Body of pancreas (tissue), 4 donors: ENCODE results near the gene JAGN1. TPM values are rescaled to one million over a fixed set of nuclear protein-coding genes. Genes with fewer than 3 reads are reported as not detected.
A peak's percentile ranks its signal among the peaks of the same experiment; 100 is the strongest.

Experiments used
- ATAC-seq: fragments of 150-250 bp; one replicate; pipeline ENCODE4 v1.9.1; 2016
- DNase-seq, 4 donors: peaks; one replicate each; pipeline ENCODE4 v3.0.0-alpha.2; 2019
- H3K27ac ChIP-seq, 4 donors: fragments of 200-600 bp; sonication (generic); 1 replicate in 3 of 4; 2 replicates in 1 of 4; pipeline versions ENCODE4 v1.5.1 to v1.6.1; 2016 to 2019; ENCODE audit warnings: mild to moderate bottlenecking in 1 of 4, mixed read lengths in 1 of 4, moderate library complexity in 1 of 4
- H3K27me3 ChIP-seq, 2 donors: fragments of 200-600 bp; sonication (generic); one replicate each; pipeline ENCODE4 v1.6.0; 2016; ENCODE audit warnings: mild to moderate bottlenecking in 1 of 2
- H3K36me3 ChIP-seq, 2 donors: fragments of 200-600 bp; sonication (generic); replicated peaks in 1 of 2; 2 replicates each; pipeline ENCODE4 v1.5.1; 2016; ENCODE audit warnings: low read depth in 2 of 2; ENCODE audit not compliant: insufficient read depth in 1 of 2
- H3K4me1 ChIP-seq: fragments of 200-600 bp; sonication (generic); one replicate; pipeline ENCODE4 v1.6.0; 2016
- H3K4me3 ChIP-seq, 2 donors: fragments of 200-600 bp; sonication (generic); 1 replicate in 1 of 2; 2 replicates in 1 of 2; pipeline ENCODE4 v1.5.1; 2016 to 2019
- H3K9me3 ChIP-seq, 3 donors: fragments of 200-600 bp; sonication (generic); 1 replicate in 2 of 3; 2 replicates in 1 of 3; pipeline ENCODE4 v1.5.1; 2016
- POLR2A ChIP-seq, 3 donors: fragments of 450-650 bp; IDR thresholded peaks; one replicate each; pipeline ENCODE4 v1.6.1; 2016; ENCODE audit warnings: antibody characterized with exemption in 3 of 3, mild to moderate bottlenecking in 2 of 3
- WGBS, 2 donors: methylation state at CpG; one replicate each; pipeline ENCODE4 v1.1.5; 2017; 5-methylcytosine and 5-hydroxymethylcytosine counted together
- intact Hi-C: fragments of 100-400 bp; cut with DNase I; formaldehyde crosslinking; loops from one replicate; pipeline ENCODE4 v1.15.1; 2023
- total RNA-seq, 2 donors: library from RNA; depleted of rRNA; stranded (reverse); fragments of >200 nt; gene quantifications; one replicate each; pipeline ENCODE4 v1.1.0, GENCODE V29; 2016
- TF ChIP-seq, protein P1 (sequence below), 7 experiments: fragments of 450-650 bp in 4 of 7; fragments of 200-600 bp in 3 of 7; sonication (generic) in 3 of 7; IDR thresholded peaks; one replicate each; pipeline ENCODE4 v1.5.1; 2016 to 2019; ENCODE audit warnings: antibody characterized with exemption in 7 of 7

The JAGN1 gene
- total RNA-seq, 2 donors from 2014 or later, result 5.6 to 19.7 TPM

DNA sequence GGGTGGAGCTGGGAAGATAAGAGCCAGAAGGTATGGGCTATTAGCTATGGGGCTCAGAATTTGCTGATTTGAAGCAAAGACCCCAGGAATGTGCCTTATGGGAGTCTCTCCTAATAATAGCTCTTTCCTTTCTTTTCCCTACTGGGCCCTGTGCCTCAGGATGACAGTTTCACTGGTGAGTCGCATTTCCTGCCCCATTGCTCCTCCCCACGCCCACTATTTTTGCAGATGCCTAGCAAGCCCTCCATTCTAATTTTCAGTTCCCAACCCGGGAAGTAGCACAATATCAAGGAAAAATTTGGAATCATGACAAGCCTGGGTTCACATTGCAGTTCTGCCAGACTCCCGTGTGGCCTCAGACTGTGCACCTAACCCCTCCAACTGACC lies 12.8 kb downstream of the JAGN1 start:
- TF ChIP-seq, protein P1, sequence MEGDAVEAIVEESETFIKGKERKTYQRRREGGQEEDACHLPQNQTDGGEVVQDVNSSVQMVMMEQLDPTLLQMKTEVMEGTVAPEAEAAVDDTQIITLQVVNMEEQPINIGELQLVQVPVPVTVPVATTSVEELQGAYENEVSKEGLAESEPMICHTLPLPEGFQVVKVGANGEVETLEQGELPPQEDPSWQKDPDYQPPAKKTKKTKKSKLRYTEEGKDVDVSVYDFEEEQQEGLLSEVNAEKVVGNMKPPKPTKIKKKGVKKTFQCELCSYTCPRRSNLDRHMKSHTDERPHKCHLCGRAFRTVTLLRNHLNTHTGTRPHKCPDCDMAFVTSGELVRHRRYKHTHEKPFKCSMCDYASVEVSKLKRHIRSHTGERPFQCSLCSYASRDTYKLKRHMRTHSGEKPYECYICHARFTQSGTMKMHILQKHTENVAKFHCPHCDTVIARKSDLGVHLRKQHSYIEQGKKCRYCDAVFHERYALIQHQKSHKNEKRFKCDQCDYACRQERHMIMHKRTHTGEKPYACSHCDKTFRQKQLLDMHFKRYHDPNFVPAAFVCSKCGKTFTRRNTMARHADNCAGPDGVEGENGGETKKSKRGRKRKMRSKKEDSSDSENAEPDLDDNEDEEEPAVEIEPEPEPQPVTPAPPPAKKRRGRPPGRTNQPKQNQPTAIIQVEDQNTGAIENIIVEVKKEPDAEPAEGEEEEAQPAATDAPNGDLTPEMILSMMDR (IDR thresholded peaks at IDR 0.05), result no peak
- TF ChIP-seq POLR2A (IDR thresholded peaks at IDR 0.05), result no peak
- Histone ChIP-seq H3K9me3 (no peaks in the 10 kb centered on the region), H3K27me3 (no peaks in the 10 kb centered on the region), H3K27ac (peak overlapping the region; percentile 58 to 73 (median 66)), H3K36me3 (no peaks in the 10 kb centered on the region), H3K4me1 (peaks cover 59% of the 10 kb centered on the region), H3K4me3 (peak overlapping the region in 1 of 2 donors; percentile 9)
- WGBS, 2 donors, result 5 to 6% methylated on average over 4 of the region's 4 CpGs
- DNase-seq, result no peak
- intact Hi-C loops, result no loop called here
- no peak for ATAC-seq

DNA sequence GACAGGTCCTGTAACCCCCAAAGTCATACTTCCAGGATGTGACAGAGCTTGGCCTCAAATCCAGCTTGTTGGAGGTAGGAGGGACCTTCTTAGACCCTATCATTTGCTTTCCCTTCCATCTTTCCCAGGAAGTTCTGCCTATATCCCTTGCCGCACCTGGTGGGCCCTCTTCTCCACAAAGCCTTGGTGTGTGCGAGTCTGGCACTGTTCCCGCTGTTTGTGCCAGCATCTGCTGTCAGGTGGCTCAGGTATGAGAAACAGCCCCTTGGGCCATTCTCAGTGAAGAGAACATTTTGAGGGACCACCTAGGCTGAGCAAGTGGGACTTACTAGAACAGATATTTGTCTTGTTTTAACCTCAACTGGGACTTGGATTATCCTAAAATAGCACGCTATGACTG lies 13.5 kb downstream of the JAGN1 start:
- ATAC-seq, result no peak
- H3K9me3 ChIP-seq, result no peaks in the 10 kb centered on the region
- DNase-seq, result peak in 3 of 4 donors; percentile 22 to 62 (median 39)
- no peak for TF ChIP-seq POLR2A (IDR thresholded peaks at IDR 0.05)
- TF ChIP-seq, protein P1 (IDR thresholded peaks at IDR 0.05), result no peak
- no peaks in the 10 kb centered on the region for H3K27me3 ChIP-seq
- 58 to 67% methylated on average over 4 of the region's 4 CpGs for WGBS, 2 donors
- no peak overlapping the region for H3K27ac ChIP-seq
- intact Hi-C loops, result no loop called here
- no peaks in the 10 kb centered on the region for H3K36me3 ChIP-seq
- H3K4me3 ChIP-seq, result no peak overlapping the region
- peaks cover 52% of the 10 kb centered on the region for H3K4me1 ChIP-seq

DNA sequence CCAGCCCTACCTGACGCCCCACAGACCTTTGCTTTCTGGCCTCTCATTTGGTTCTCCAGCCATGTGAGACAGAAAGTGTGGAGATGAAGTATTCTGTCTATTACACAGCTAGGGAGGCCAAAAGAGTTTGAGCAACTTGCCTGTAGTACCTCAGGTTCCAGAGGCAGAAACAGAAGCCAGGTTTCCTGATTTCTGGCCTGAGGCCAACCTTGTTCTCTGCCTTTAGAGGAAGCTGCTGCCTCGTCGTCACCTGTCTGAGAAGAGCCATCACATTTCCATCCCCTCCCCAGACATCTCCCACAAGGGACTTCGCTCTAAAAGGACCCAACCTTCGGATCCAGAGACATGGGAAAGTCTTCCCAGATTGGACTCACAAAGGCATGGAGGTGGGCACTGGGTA lies 16.1 kb downstream of the JAGN1 start:
- Histone ChIP-seq H3K9me3 (no peaks in the 10 kb centered on the region), H3K27ac (no peak overlapping the region), H3K27me3 (no peaks in the 10 kb centered on the region), H3K4me3 (no peak overlapping the region), H3K36me3 (no peaks in the 10 kb centered on the region), H3K4me1 (peaks cover 27% of the 10 kb centered on the region)
- 88 to 91% methylated on average over 5 of the region's 5 CpGs for WGBS, 2 donors
- DNase-seq (no peak), ATAC-seq (no peak)
- no peak for TF ChIP-seq POLR2A (IDR thresholded peaks at IDR 0.05)
- TF ChIP-seq, protein P1 (IDR thresholded peaks at IDR 0.05), result no peak
- intact Hi-C loops, result no loop called here

DNA sequence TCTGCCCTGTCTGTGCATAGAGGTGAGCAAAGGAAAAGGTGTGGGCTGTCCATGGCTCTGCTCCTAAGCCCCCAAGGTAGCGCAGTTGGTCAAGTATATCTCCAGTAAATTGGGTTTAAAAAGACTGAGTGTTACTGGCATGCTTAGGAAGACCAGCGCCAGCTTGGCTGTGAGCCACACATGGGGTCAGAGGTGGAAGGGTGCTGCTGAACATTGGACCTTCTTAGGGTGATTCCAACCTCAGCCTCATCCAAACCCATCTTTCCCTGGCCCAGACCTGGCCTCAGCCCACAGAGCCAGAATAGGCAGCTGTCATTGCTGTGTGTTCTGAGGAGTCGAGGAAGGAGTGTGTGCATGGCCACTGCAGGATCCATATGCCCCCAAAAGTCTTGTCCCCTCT lies 17.9 kb downstream of the JAGN1 start:
- 88 to 100% methylated on average over 2 to 3 of the region's 3 CpGs for WGBS, 2 donors
- no peaks in the 10 kb centered on the region for H3K9me3 ChIP-seq
- ATAC-seq (no peak), DNase-seq (no peak)
- H3K36me3 ChIP-seq, result no peaks in the 10 kb centered on the region
- peaks cover 10% of the 10 kb centered on the region for H3K4me1 ChIP-seq
- H3K4me3 ChIP-seq, result no peak overlapping the region
- intact Hi-C loops, result no loop called here
- no peaks in the 10 kb centered on the region for H3K27me3 ChIP-seq
- TF ChIP-seq POLR2A (IDR thresholded peaks at IDR 0.05), result no peak
- TF ChIP-seq, protein P1 (IDR thresholded peaks at IDR 0.05), result no peak
- H3K27ac ChIP-seq, result no peak overlapping the region

- intact Hi-C loops, result no loop called here
- H3K4me1 ChIP-seq, result peaks cover 10% of the 10 kb centered on the region
- DNase-seq (peak in 1 of 4 donors; percentile 37), ATAC-seq (peak; percentile 47)
- TF ChIP-seq, protein P1 (IDR thresholded peaks at IDR 0.05), result no peak
- TF ChIP-seq POLR2A (IDR thresholded peaks at IDR 0.05), result no peak
- H3K27me3 ChIP-seq, result no peaks in the 10 kb centered on the region
- H3K9me3 ChIP-seq, result no peaks in the 10 kb centered on the region
- H3K36me3 ChIP-seq, result no peaks in the 10 kb centered on the region
- no peak overlapping the region for H3K27ac ChIP-seq
- WGBS, 2 donors, result 72 to 79% methylated on average over 5 to 7 of the region's 7 CpGs
- no peak overlapping the region for H3K4me3 ChIP-seq
Measured at GRCh38 chr3:9909221-9910013, 19.0 kb downstream of the JAGN1 start.
